Smooth muscle cell (in vitro differentiated cells): ENCODE results near the gene CARMIL1. TPM values are rescaled to one million over a fixed set of nuclear protein-coding genes. Genes with fewer than 3 reads are reported as not detected.

Experiments
- DNase-seq: peaks from one replicate; lab custom pipeline; 2025; ENCODE audit not compliant: unreplicated experiment; lab: John Stamatoyannopoulos, UW
- H2AFZ ChIP-seq: fragments of 200-600 bp; sonication (generic); 2 replicates; pipeline ENCODE4 v1.6.0; 2016; ENCODE audit warnings: antibody characterized with exemption, low read depth, mild to moderate bottlenecking
- H3F3A ChIP-seq: fragments of 200-600 bp; sonication (generic); 2 replicates; pipeline ENCODE4 v1.6.0; 2017; ENCODE audit warnings: antibody characterized with exemption, low read depth
- H3K27ac ChIP-seq: fragments of 200-600 bp; sonication (generic); 2 replicates; pipeline ENCODE4 v1.5.1; 2016; ENCODE audit warnings: low read depth, mild to moderate bottlenecking
- H3K27me3 ChIP-seq: fragments of 200-600 bp; sonication (generic); 2 replicates; pipeline ENCODE4 v1.6.1; 2016; ENCODE audit warnings: low read depth, mild to moderate bottlenecking
- H3K36me3 ChIP-seq: fragments of 200-600 bp; sonication (generic); 2 replicates; pipeline ENCODE4 v1.5.1; 2016; ENCODE audit warnings: low read depth
- H3K4me1 ChIP-seq: fragments of 200-600 bp; sonication (generic); 2 replicates; pipeline ENCODE4 v1.5.1; 2016; ENCODE audit warnings: low read depth
- H3K4me2 ChIP-seq: fragments of 200-600 bp; sonication (generic); 2 replicates; pipeline ENCODE4 v1.6.0; 2016; ENCODE audit warnings: mild to moderate bottlenecking
- H3K4me3 ChIP-seq: fragments of 200-600 bp; sonication (generic); 2 replicates; pipeline ENCODE4 v1.5.1; 2016; ENCODE audit warnings: mild to moderate bottlenecking
- H3K79me2 ChIP-seq: fragments of 200-600 bp; sonication (generic); 2 replicates; pipeline ENCODE4 v1.6.0; 2016; ENCODE audit warnings: low read depth, mild to moderate bottlenecking
- H3K9ac ChIP-seq: fragments of 200-600 bp; sonication (generic); 2 replicates; pipeline ENCODE4 v1.6.0; 2016; ENCODE audit warnings: low read depth
- H3K9me3 ChIP-seq: fragments of 200-600 bp; sonication (generic); replicated peaks from 2 replicates; pipeline ENCODE4 v1.5.1; 2016; ENCODE audit warnings: low read depth
- H4K20me1 ChIP-seq: fragments of 200-600 bp; sonication (generic); 2 replicates; pipeline ENCODE4 v1.6.0; 2016; ENCODE audit warnings: low read depth
- WGBS: methylation state at CpG from one replicate; pipeline ENCODE4 v1.1.7; 2016; ENCODE audit warnings: low lambda C conversion rate; 5-methylcytosine and 5-hydroxymethylcytosine counted together
- polyA plus RNA-seq: library from polyadenylated mRNA; unstranded; fragments of >200 nt; fragmentation: Nextera tagmentation; extraction: Ambion mirVana; gene quantifications from 2 replicates; pipeline ENCODE4 v1.2.1, GENCODE V29; 2016
- total RNA-seq: library from RNA; depleted of rRNA; stranded (reverse); fragments of >200 nt; gene quantifications from 2 replicates; pipeline ENCODE4 v1.2.3, GENCODE V29; 2014
- TF ChIP-seq, protein P1 (sequence below): fragments of 200-600 bp; sonication (generic); IDR thresholded peaks from 2 replicates; pipeline ENCODE4 v1.5.1; 2017; ENCODE audit warnings: borderline replicate concordance, mild to moderate bottlenecking, antibody characterized with exemption; ENCODE audit not compliant: insufficient read depth, poor library complexity, severe bottlenecking

CARMIL1 gene
- total and polyA plus RNA-seq, 2 experiments from 2014 or later = 7.6 to 24.1 TPM

DNA sequence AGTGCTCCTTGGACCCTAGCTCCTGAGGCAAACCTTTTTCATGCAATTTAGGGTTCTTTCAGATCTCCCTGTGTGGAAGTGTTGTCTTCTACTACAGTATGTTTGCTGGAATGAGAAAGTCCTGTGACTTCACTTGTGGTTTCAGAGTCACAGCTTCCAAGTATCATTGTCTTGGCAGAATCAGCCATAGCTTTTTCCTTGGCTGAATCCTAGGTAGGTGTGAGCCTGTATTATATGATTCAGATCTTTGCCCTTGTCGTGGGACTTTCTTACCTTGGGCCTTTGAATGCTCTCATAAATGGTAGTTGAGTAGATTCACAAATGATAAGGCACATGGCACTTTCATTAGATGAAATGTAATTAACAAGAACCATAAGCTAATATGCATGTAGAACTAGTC lies 16.5 kb downstream of the CARMIL1 start:
- peaks cover 61% of the 10 kb centered on the region for H3K79me2 ChIP-seq
- peaks cover 23% of the 10 kb centered on the region for H4K20me1 ChIP-seq
- no peak overlapping the region for H3K9ac ChIP-seq
- no peak overlapping the region for H3K4me3 ChIP-seq
- 57% methylated on average over 1 of the region's 1 CpG for WGBS
- H3F3A ChIP-seq = no peaks in the 10 kb centered on the region
- no peak overlapping the region for H3K27ac ChIP-seq
- no peaks in the 10 kb centered on the region for H3K4me1 ChIP-seq
- H2AFZ ChIP-seq = no peak overlapping the region
- no peak for DNase-seq
- H3K9me3 ChIP-seq = no peaks in the 10 kb centered on the region
- TF ChIP-seq, protein P1, sequence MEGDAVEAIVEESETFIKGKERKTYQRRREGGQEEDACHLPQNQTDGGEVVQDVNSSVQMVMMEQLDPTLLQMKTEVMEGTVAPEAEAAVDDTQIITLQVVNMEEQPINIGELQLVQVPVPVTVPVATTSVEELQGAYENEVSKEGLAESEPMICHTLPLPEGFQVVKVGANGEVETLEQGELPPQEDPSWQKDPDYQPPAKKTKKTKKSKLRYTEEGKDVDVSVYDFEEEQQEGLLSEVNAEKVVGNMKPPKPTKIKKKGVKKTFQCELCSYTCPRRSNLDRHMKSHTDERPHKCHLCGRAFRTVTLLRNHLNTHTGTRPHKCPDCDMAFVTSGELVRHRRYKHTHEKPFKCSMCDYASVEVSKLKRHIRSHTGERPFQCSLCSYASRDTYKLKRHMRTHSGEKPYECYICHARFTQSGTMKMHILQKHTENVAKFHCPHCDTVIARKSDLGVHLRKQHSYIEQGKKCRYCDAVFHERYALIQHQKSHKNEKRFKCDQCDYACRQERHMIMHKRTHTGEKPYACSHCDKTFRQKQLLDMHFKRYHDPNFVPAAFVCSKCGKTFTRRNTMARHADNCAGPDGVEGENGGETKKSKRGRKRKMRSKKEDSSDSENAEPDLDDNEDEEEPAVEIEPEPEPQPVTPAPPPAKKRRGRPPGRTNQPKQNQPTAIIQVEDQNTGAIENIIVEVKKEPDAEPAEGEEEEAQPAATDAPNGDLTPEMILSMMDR = no peak
- H3K4me2 ChIP-seq = no peak overlapping the region
- H3K36me3 ChIP-seq = no peaks in the 10 kb centered on the region
- H3K27me3 ChIP-seq = no peaks in the 10 kb centered on the region

DNA sequence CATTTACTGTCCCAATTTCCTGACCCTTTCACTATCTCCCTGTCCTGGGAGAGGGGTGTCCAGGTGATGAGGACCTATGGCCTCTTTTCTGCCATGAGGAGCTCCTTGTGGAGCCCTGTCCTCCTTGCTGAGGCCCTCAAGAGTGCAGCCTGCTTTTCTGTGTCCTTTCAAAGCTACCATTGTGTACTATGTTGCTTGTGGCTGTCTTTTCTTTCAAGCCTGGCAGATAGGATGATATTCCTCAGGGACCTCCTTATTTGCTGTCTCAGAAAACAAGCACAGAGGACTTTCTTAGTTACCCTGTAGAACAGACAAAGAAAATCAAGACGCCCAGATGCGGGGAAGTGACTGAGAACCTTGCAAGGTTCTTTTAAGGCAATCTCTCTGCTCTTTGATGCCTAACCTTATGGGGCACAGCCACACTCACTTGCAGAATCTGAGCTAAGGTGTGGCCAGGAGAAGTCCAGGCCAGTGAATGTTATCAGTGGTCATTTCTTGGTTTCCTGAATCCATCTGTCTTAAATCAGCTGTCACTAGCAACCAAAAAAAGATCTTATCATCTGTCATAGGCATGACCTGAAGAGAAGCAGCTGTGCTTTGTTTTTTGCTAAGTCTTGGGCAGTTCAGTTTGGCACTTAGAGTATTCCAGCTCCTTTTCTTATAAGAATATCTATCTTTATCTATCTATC lies 17.2 kb downstream of the CARMIL1 start:
- no peak overlapping the region for H3K27ac ChIP-seq
- H3K79me2 ChIP-seq = peaks cover 54% of the 10 kb centered on the region
- H3K27me3 ChIP-seq = no peaks in the 10 kb centered on the region
- whole genome bisulfite sequencing = 70% methylated on average over 2 of the region's 2 CpGs
- H4K20me1 ChIP-seq = peaks cover 27% of the 10 kb centered on the region
- H3K9ac ChIP-seq = no peak overlapping the region
- H3K4me3 ChIP-seq = no peak overlapping the region
- no peaks in the 10 kb centered on the region for H3F3A ChIP-seq
- H3K4me1 ChIP-seq = no peaks in the 10 kb centered on the region
- no peak overlapping the region for H2AFZ ChIP-seq
- DNase-seq = no peak
- TF ChIP-seq, protein P1 = no peak
- no peaks in the 10 kb centered on the region for H3K9me3 ChIP-seq
- no peaks in the 10 kb centered on the region for H3K36me3 ChIP-seq
- no peak overlapping the region for H3K4me2 ChIP-seq

DNA sequence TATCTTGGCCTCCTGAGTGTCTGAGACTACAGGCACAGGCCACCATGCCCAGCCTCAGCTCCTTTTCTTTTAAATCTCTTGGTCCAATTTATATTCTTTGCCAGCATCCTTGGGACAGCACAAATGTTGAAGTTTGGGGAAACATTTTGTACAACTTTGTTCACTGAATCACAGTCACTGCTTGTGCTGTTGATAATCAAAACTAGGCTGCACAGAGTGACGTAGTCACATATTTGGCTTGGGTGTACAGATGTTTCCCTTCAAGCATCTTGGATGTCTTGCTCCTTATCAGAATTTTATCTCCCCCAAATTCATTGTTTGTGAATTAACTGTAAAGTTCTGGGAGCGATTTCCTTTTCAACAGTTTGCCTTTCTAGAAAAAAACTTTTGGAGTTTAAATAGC lies 17.9 kb downstream of the CARMIL1 start:
- no peaks in the 10 kb centered on the region for H3K27me3 ChIP-seq
- H3K27ac ChIP-seq = no peak overlapping the region
- H3F3A ChIP-seq = peaks cover 3% of the 10 kb centered on the region
- H3K36me3 ChIP-seq = no peaks in the 10 kb centered on the region
- TF ChIP-seq, protein P1 = no peak
- peaks cover 4% of the 10 kb centered on the region for H3K4me1 ChIP-seq
- H3K9me3 ChIP-seq = no peaks in the 10 kb centered on the region
- H3K9ac ChIP-seq = no peak overlapping the region
- no peak overlapping the region for H2AFZ ChIP-seq
- 61% methylated on average over 2 of the region's 2 CpGs for WGBS
- H3K79me2 ChIP-seq = peaks cover 50% of the 10 kb centered on the region
- H3K4me3 ChIP-seq = no peak overlapping the region
- no peak for DNase-seq
- peaks cover 34% of the 10 kb centered on the region for H4K20me1 ChIP-seq
- no peak overlapping the region for H3K4me2 ChIP-seq
